Esophagus (tissue), 2 donors: ENCODE data around the gene GIMAP1. TPM values are rescaled to one million over a fixed set of nuclear protein-coding genes. Genes with fewer than 3 reads are reported as not detected.
"Not testable (repeated sequence)": the region's sequence is repeated elsewhere in the genome, so short reads cannot be mapped to it uniquely, and the experiment has no call there.

Experiments
- H3K27ac ChIP-seq, 2 donors: one replicate each; pipeline ENCODE4 v1.5.1; 2013; ENCODE audit warnings: low read depth in 2 of 2, mild to moderate bottlenecking in 2 of 2, inconsistent platforms in 1 of 2, low read length in 1 of 2, moderate library complexity in 1 of 2
- H3K27me3 ChIP-seq, 2 donors: one replicate each; pipeline ENCODE4 v1.6.1; 2013; ENCODE audit warnings: low read length in 2 of 2, control low read depth in 1 of 2, mild to moderate bottlenecking in 1 of 2; ENCODE audit not compliant: insufficient read depth in 2 of 2, control insufficient read depth in 1 of 2
- H3K36me3 ChIP-seq, 2 donors: one replicate each; pipeline ENCODE4 v1.6.1; 2013; ENCODE audit warnings: low read length in 1 of 2; ENCODE audit not compliant: control insufficient read depth in 2 of 2, insufficient read depth in 2 of 2
- H3K4me1 ChIP-seq, 2 donors: one replicate each; pipeline ENCODE4 v1.6.1; 2013; ENCODE audit warnings: low read length in 1 of 2; ENCODE audit not compliant: control insufficient read depth in 2 of 2, insufficient read depth in 2 of 2
- H3K4me3 ChIP-seq, 2 donors: one replicate each; pipeline ENCODE4 v1.5.1; 2013; ENCODE audit warnings: low read length in 2 of 2, mild to moderate bottlenecking in 2 of 2, low read depth in 1 of 2, moderate library complexity in 1 of 2
- H3K9me3 ChIP-seq, 2 donors: one replicate each; pipeline ENCODE4 v1.6.1; 2013; ENCODE audit warnings: mild to moderate bottlenecking in 2 of 2, low read depth in 1 of 2, low read length in 1 of 2, moderate library complexity in 1 of 2; ENCODE audit not compliant: control insufficient read depth in 2 of 2, insufficient read depth in 1 of 2
- WGBS, 2 donors: extraction: QIAGEN DNeasy Blood & Tissue Kit; methylation state at CpG; one replicate each; pipeline ENCODE4 v1.1.7; 2013; 5-methylcytosine and 5-hydroxymethylcytosine counted together
- polyA plus RNA-seq, 2 donors: library from polyadenylated mRNA; stranded (reverse); fragments of 200-250 nt; gene quantifications; one replicate each; pipeline ENCODE4 v1.2.3, GENCODE V29; 2013
- donor health status: healthy with polysubstance abuse.
- donor health status: Bipolar disorder and iron deficiency.

Gene GIMAP1
- polyA plus RNA-seq = 1 to 10 TPM; 1.2 to 1.5 TPM

DNA sequence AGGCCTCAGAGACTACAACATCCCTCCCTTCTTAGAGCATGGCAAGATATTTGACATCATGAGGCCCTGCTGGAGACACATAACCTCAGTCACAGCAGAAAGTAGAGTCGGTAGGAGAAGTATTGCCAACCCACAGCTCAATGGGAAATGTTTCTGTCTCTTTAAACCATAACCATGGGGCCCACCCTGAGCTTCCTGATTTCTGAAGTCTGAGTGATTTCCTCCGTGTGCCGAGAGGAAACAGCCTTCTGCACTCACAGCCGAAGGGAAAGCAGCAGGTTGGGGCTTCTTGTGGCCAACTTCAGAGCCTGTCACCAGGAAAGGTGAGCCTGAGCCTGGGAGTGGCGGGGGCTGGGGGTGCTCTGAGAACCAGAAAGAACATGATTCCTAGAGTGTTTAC, at the start of gene GIMAP1:
TSS of gene GIMAP1 (plus strand) at position 246 of the 400 bp plus-strand sequence. CDS start 2,435 bp downstream, outside the sequence.
- H3K27me3 ChIP-seq = no peaks in the 10 kb centered on the region
- WGBS, 2 donors = 44 to 51% methylated on average over 5 of the region's 5 CpGs
- H3K36me3 ChIP-seq = peaks cover 0 to 6% of the 10 kb centered on the region in 2 donors
- H3K4me1 ChIP-seq = no peaks in the 10 kb centered on the region
- H3K4me3 ChIP-seq = peak within 1 kb of the TSS; percentile 41 to 46
- peak within 1 kb of the TSS; percentile 45 to 60 for H3K27ac ChIP-seq
- H3K9me3 ChIP-seq = peaks cover 0 to 4% of the 10 kb centered on the region in 2 donors

DNA sequence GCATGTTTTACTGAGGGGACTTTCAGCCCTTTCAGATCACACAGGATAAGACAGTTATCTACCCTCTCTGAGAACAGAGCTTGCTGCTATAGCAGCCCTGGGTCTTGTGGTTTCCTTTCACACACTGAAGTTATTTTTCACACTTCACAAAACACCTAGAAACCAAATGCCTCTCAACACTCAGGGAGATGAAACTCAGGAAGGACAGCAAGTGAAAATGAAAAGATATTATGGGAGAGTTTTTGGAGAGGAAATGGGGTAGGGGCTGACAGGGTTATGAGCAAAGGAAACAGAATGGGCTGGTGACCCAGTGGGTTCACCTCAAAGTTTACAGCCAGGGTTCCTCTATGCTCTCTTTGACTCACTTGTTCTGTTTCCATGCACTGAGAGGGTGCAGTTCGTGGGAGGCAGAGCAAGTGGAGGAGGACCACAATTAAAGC, 47.9 kb upstream of the GIMAP1 start:
- Histone ChIP-seq H3K27ac (no peak overlapping the region), H3K4me3 (no peak overlapping the region), H3K9me3 (no peaks in the 10 kb centered on the region), H3K27me3 (no peaks in the 10 kb centered on the region), H3K4me1 (no peaks in the 10 kb centered on the region), H3K36me3 (no peaks in the 10 kb centered on the region)
- 38 to 50% methylated on average over 1 of the region's 1 CpG for WGBS, 2 donors

DNA sequence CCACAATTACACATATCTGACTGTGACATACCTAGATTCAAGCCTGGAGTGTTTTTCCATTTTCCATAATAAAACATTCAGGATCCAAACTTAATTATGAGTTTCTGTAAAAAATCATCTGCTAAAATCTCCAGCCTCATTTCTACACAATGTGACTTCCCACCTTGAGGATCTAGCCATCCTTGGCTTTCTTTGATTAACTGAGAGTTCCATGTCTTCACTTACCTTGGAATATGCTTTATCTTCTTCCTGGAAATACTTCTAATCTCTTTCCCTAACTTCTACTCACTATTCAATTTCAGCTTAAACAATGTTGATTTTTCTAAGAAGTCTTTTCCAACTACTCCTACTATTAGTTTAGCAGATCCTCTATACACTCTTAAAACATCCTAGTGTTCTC, 47.4 kb upstream of the GIMAP1 start:
- H3K4me3 ChIP-seq = no peak overlapping the region
- no peak overlapping the region for H3K27ac ChIP-seq
- no peaks in the 10 kb centered on the region for H3K36me3 ChIP-seq
- no peaks in the 10 kb centered on the region for H3K4me1 ChIP-seq
- H3K27me3 ChIP-seq = no peaks in the 10 kb centered on the region
- H3K9me3 ChIP-seq = no peaks in the 10 kb centered on the region

DNA sequence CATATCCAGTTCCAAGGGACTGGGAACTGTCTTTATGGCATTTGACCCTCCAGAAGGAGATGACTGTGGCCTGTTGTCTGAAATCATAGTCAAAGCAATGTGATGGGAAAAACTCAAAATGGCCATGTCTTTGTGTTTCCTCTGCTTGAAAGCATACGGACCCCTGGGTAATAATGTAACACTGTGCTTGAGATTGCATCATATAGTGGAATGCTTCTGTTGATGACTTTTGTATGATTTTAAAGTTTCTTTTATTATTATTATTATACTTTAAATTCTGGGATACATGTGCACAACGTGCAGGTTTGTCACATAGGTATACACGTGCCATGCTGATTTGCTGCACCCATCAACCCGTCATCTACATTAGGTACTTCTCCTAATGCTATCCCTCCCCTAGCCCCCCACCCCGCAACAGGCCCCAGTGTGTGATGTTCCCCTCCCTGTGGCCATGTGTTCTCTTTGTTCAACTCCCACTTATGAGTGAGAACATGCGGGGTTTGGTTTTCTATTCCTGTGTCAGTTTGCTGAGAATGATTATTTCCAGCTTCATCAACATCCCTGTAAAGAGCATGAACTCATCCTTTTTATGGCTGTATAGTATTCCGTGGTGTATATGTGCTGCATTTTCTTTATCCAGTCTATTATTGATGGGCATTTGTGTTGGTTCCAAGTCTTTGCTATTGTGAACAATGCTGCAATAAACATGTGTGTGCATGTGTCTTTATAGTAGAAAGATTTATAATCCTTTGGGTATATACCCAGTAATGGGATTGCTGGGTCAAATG, 44.4 kb upstream of the GIMAP1 start:
- H3K4me3 ChIP-seq, H3K27me3 ChIP-seq, H3K9me3 ChIP-seq, H3K4me1 ChIP-seq, H3K27ac ChIP-seq, H3K36me3 ChIP-seq: not testable (repeated sequence)
- 90 to 92% methylated on average over 7 of the region's 7 CpGs for WGBS, 2 donors

DNA sequence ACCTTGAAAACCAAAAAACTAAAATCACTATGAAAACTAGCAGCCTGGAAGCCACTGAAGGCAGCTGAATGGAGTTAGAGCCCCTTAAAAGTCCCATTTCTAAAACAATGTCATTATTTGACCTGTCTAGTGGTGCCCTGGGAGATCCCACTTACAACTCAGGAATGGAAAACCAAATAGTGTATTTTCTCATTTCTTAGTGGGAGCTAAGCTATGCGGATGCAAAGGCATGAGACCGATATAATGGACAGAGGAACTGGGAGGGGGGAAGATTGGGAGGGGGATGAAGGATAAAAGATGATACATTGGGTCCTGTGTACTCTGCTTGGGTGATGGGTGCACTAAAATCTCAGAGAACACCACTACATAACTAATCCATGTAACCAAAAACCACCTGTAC, 40.7 kb upstream of the GIMAP1 start:
- Histone ChIP-seq H3K27me3 (no peaks in the 10 kb centered on the region), H3K27ac (peak overlapping the region in 1 of 2 donors; percentile 47), H3K36me3 (no peaks in the 10 kb centered on the region), H3K4me1 (no peaks in the 10 kb centered on the region), H3K4me3 (no peak overlapping the region), H3K9me3 (no peaks in the 10 kb centered on the region)
- 75 to 84% methylated on average over 2 of the region's 2 CpGs for WGBS, 2 donors

DNA sequence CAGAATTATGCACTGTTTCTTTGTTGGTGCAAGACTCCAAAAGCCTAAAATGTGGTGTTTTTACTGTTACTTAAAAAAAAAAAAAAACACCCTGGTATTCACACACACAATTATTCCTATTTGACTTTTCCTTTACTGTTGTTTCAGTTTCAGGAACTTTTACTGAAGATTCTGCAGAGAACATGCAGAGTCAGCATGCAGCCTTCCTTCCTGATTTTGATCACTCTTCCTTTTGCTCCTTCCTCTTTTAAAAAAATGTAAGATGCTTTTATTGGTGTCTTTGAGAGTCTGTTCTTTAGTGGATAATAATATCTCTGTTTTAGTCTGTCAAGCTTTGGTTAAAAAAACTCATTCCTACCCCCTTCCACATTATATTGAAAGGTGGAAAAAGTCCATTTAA, 40.1 kb upstream of the GIMAP1 start:
- not testable (repeated sequence) for H3K4me1 ChIP-seq, H3K4me3 ChIP-seq, H3K27ac ChIP-seq, H3K36me3 ChIP-seq, H3K9me3 ChIP-seq, H3K27me3 ChIP-seq

DNA sequence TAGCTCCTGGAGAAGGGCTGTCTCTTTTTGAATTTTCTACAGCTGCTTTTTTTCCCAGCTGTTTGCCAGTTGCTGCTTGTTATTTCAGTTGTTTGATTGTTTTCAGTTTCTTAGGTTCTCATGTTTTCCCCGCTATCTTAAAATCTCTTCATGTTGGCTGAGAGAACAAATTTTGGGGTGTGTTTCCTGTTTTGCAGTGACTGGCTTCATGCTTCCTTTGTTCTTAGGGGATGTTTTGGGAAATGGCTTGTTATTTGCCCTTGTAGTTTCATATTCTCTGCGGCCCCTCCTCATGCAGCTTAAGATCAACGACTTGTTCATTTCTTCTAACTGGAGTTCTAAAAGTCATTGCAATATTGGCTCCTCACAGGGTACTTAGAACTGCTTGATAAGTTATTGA, 39.6 kb upstream of the GIMAP1 start:
- H3K4me3 ChIP-seq, H3K27me3 ChIP-seq, H3K27ac ChIP-seq, H3K36me3 ChIP-seq, H3K9me3 ChIP-seq, H3K4me1 ChIP-seq: not testable (repeated sequence)
- WGBS, 2 donors = 44 to 49% methylated on average over 3 of the region's 3 CpGs

DNA sequence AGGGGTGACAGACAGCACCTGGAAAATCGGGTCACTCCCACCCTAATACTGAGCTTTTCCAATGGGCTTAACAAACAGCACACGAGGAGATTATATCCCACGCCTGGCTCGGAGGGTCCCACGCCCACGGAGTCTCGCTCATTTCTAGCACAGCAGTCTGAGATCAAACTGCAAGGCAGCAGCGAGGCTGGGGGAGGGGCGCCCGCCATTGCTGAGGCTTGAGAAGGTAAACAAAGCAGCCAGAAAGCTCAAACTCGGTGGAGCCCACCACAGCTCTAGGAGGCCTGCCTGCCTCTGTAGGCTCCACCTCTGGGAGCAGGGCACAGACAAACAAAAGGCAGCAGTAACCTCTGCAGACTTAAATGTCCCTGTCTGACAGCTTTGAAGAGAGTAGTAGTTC, 37.8 kb upstream of the GIMAP1 start:
- not testable (repeated sequence) for H3K27me3 ChIP-seq, H3K27ac ChIP-seq, H3K36me3 ChIP-seq, H3K4me3 ChIP-seq, H3K9me3 ChIP-seq, H3K4me1 ChIP-seq
- 73 to 77% methylated on average over 11 of the region's 11 CpGs for WGBS, 2 donors

DNA sequence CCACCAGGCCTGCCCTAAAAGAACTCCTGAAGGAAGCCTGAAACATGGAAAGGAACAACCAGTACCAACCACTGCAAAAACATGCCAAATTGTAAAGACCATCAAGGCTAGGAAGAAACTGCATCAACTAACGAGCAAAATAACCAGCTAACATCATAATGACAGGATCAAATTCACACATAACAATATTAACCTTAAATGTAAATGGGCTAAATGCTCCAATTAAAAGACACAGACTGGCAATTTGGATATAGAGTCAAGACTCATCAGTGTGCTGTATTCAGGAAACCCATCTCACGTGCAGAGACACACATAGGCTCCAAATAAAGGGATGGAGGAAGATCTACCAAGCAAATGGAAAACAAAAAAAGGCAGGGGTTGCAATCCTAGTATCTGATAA, 36.0 kb upstream of the GIMAP1 start:
- WGBS, 2 donors = 71 to 81% methylated on average over 1 to 2 of the region's 2 CpGs
- not testable (repeated sequence) for H3K9me3 ChIP-seq, H3K4me3 ChIP-seq, H3K27ac ChIP-seq, H3K4me1 ChIP-seq, H3K27me3 ChIP-seq, H3K36me3 ChIP-seq
